NCI-H1092 (cell line): ENCODE data around the gene CYP2U1.
A peak's percentile ranks its signal among the peaks of the same experiment; 100 is the strongest.
"Not testable (repeated sequence)": the region's sequence is repeated elsewhere in the genome, so short reads cannot be mapped to it uniquely, and the experiment has no call there.

ENCODE experiments used
- DNase-seq: peaks from one replicate; lab custom pipeline; 2025; lab: John Stamatoyannopoulos, UW

Gene CYP2U1

DNA sequence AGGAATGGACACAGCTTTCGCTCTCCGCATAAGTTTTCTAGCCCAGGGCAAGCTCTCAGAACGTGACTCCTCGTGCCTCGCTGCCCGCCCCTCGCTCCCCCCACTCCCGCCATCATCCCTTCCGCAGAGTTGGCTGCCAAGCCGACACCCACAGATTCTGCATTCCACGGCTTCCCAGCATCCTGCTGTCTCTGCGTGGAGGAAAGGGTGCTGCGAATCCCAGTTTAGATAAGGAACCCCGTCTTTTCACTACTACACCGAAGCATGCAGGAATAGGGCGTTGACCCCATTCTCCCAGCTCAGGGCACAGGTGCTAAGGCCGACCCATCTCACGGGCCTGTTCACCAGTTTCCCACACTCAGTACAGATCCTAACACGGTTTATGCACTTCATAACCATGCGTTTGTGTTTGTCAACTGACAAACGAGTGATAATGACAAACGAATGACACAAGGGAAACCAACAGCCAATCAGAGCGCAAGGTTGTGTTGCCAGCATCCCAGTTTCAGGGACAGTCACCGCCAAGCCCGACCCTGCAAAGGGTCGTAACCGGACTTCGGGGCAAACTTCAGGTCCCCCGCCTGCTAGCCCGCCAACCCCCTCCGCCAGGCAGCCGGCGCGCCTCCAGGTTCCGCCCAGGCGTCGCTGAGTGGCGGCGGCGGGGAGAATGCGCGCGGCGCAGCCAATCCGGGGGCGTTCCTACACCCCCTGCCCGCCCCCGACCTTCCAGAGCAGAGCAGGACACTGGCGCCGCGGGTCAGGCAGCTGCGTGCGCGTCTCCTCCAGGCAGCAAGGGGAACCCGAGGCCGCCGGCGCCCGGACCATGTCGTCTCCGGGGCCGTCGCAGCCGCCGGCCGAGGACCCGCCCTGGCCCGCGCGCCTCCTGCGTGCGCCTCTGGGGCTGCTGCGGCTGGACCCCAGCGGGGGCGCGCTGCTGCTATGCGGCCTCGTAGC, at the start of gene CYP2U1:
TSS of gene CYP2U1 (plus strand) at position 729 of the 954 bp plus-strand sequence. CDS start at position 824, 95 bp downstream.
- peak; percentile 68 for DNase-seq

DNA sequence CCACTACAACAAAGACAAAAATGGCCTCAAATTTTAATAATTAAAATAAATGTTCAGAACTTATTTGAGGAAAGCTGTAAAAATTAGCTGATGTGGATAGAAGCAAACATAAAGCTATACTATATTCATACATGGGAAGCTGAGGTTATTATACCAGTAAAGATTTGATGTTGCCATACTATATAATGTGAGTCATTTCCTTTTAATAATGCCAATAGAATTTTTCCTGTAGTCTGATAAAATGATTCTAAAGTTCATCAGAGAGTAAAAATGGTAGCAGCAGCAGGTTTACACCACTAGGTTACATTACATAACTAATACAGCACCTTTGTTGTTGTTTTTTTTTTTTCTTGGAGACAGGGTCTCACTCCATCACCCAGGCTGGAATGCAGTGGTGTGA, 45.5 kb upstream of the CYP2U1 start:
- DNase-seq: no peak

DNA sequence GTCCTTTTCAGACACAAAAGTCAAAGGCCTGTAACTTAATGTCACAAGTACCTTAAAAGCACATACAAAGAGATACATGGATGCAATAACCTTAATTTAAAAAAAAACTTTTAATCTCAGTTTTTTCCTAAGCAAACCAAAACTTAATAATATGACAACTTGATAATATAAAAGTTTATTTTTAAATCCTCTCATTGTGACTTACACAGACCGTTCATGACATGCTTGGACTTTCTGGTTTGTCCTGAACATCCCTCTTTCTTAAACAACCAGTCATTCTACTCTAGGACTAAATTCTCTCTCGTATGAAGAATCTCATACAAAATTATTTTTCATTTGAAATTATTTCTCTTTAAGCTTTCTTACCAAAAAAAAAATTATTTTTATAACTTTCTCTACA, 43.1 kb upstream of the CYP2U1 start:
- no peak for DNase-seq

DNA sequence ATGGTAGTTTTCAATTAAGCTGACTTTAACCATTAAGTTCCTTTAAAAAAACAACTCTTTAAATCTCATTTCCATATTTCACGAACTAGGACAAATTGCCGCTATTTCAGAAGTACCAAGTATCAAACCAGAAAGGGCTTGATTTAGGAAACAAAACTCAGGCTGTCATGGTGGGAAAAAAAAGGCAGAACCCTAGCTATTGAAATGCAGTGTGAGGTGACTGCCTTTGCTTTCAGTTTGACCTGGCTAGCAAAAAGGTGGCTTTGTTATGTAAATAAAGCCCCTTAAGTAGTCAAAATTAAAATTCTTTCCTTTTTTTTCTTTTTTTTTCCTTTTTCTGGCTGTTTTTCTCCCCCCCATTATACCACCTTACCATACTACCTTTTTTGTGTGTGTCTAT, 40.6 kb upstream of the CYP2U1 start:
- no peak for DNase-seq

DNA sequence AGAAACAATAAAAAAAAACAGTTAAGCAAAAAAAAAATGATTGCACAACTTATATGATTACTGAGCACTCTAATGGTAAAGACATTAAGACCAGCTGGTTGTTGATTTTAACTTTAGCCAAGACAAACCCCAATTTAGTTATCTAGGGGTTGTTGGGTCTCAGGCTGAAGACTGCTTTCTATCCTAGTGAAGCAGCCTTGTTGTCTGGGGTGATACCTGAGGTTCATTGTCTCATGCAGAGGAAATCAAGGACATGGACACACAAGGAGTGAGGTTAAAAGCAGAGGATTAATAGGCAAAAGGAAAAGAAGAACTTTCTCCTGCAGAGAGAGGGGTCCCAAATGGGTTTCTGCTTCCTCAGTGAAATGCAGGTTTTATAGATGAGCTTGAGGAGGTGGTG, 40.0 kb upstream of the CYP2U1 start:
- no peak for DNase-seq

DNA sequence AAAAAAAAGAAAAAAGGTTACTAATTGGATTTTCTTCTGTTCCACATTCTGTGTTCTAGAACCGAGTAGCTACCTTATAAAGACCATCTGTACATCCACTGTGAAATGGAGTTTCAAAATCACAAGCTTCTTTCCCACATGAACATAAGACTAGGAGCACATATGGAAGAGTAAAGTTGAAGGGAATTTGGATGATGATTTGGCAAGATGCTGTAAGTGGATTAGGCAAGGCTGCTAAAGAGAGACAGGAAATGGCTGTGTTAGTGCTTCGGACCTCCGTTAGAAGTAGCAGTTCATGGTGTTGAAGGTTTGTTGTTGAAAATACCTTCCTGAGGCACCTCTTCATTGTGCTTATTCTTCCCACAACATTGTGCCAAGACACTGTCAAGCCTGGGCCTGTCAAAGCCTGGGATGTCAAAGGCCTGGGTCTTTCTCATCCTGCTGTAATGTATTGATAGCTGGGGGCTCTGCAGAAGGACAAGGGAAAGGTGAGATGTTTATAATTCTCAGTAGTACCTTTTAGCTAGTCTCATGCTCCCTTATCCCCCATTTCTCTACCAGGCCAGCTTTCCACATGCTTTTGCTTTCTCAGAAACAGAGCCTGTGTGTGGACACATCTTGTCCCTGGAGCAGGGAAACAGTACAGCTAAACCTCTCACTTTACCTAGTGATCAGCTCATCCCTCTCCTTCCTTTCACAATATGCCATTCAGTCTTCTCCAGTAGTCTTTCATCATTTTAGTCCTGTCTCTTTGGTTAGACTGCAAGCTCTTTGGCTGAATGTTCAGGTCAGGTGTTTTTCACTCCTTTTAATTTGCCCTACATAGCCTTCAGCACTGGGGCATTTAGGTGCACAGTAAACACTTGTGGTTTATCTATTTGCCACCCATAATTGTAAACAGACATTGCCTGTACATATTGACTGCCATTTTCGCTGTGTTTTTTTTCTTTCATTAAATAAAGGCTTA, 37.9 kb upstream of the CYP2U1 start:
- no peak for DNase-seq

DNA sequence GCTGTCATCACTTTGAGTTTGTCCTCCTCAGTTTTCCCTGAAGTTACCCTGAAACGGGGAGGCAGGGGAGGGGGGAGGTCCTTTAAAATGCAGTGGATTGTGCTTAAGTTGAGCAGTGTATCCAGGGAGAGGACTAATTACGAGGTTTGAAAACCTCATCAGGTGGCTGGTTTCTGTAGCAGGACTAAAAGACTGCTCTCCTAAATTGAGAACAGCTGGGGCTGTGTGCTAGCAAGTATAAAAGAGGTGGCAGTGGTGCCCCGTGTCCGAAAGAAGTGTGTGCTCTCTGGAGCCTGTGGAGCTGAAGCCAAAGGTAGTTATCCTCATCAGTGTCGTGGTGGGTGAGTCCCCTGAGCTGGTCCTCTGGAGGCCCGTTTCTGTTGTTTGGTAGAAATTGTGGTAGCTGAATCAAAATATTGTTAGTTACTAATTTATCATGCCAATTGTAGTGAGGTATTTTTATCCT, 37.2 kb upstream of the CYP2U1 start:
- no peak for DNase-seq

DNA sequence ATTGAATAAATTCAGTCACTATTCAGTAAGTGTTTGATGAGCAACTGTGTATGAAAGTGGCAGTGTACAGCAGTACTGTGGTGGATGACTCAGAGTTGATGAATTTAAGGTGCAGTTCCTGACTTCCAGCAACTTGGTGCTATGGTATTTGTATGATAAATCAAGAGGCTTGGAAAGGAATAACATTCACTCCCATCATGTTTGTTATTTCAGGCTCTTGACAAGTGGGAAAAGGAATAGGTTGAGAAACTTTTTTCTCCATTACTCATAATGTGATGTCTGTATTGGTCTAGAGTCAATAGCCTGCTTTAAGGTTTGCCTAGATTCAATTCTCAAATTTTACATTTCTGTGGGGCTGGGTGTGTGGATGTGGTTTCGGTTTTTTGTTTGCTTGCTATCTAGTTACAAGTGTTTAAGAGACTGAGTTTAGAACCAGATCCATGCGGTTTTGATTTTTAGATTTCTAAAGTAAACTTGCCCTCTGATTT, 35.1 kb upstream of the CYP2U1 start:
- no peak for DNase-seq

DNA sequence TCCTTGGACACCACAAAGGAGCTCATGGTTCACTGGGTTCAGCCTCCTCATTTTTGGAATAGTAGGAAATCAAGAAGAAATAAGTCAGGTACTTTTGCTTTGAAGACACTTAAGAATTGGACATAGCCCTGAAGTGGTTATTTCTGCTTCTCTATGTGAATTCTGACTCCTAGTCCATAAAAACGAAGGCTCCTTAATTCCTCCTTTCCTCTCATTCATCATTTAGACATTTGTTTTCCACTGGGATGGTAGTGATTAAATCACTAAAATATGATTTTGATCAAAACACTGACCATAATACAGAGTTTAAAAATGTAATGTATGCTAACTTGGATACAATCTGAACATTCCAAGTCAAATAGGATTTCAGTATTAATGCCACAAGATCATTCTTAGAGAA, 34.7 kb upstream of the CYP2U1 start:
- no peak for DNase-seq

DNA sequence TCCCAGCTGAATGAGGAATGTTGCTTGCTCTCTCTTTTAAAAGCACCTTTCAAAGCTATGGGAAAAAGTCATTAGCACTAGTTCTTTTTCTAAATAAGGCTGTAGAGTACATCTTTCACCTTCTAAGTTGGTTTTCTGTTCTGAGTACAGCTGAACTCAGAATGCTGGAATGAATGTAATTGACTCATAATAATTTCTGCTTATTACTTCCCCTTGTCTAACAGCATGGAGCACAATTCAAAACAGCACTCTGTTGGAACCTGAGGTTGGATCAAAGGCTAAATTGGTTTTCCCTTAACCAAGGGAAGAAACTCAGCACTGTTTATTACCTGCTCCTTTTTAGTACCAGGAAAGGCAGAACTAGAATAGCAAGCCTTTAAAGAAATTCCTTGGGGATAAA, 33.5 kb upstream of the CYP2U1 start:
- DNase-seq: no peak

DNA sequence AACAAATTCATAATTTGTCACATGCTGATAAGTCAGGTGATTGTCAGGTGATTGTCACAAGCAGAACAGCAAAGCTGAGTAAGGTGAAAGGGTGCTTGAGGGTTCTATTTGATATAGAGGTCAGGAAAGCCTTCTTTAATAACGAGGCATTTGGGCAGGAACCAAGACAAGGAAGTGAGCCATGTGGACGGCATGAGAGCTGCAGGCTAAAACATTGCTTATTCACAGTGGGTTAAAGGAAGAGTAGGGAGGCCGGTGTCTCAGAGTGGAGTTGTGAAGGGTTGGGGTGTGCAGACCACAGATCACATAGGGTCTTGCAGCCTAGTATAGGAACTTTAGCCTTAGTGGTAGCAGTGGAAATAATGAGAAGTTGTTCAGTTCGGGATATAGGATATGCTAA, 31.3 kb upstream of the CYP2U1 start:
- DNase-seq: no peak

DNA sequence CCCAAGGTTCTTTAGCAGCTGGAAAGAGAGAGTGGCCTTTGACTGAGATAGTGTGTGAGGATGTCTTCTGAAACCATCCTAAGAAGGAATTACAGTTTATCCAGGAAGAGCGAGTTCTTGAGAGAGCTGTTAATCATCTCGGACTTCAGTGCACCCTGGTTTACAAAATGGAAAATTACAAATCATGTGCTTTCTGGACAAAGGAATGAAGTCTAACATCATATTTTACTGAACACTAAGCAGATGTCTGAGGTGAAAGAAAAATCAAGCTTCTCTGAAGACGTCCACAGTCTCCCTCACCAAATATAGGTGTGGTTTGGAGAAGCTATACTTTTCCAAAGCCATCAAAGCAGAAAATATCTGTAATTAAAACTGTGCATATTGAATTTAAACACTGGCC, 30.8 kb upstream of the CYP2U1 start:
- no peak for DNase-seq

DNA sequence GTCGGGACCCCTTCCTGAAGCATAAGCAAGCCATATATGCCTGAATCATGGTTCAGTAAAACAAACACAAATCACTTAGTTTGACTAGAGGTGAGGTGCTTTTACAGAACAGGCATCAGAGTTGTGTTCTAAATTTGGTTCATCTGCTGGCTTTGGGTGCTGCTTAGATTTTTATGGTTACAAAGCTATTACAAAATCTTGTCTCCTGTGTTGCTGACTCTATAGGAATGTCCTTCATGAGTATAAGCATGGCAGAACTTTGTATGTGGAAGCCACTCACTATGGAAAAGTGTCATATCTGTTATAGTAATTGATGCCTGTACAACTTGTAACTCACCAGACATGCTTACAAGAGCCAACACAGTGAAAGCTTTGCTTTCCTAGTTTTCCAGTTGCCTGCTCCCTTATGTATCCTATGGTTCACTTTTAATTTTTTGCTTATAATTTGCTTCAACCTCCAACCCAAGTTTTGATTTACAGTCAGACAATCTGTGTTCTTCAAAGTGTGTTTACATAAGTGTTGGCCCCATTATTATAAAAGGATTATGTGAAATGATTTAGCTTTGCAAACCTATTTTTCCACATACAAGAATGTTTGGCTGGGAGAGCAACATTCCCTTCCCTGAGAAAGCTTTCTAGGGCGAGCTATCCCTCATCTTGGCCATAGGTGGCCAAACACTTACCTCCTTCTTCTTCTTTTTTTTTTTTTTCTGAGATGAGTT, 30.0 kb upstream of the CYP2U1 start:
- DNase-seq: no peak

DNA sequence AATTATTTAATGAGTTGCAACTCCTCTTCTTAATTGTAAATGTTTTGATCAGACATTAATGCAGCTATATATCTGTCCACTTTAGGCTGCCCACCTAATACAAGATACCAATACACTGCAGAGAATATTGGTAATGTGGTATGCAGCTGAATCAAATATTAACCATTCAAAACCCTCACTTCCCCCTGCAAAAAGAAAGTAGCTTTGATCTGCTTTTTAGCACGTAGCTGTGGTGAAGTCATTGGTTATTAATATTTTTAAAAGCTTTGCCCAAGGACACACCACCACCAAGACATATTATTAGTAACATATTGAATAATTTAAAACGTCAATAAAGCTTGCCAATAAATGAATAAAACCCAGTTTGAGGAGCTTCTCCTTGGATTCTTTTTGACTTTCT, 28.6 kb upstream of the CYP2U1 start:
- DNase-seq: no peak

DNA sequence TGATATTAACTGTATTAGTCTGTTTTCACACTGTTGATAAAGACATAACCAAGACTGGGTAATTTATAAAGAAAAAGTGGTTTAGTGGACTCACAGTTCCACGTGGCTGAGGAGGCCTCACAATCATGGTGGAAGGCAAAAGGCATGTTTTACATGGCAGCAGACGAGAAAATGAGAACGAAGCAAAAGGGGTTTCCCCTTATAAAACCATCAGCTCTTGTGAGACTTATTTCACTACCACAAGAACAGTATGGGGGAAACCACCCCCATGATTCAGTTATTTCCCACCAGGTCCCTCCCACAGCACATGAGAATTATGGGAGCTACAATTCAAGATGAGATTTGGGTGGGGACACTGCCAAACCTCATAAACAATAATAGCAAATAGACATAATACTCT, 26.3 kb upstream of the CYP2U1 start:
- not testable (repeated sequence) for DNase-seq

DNA sequence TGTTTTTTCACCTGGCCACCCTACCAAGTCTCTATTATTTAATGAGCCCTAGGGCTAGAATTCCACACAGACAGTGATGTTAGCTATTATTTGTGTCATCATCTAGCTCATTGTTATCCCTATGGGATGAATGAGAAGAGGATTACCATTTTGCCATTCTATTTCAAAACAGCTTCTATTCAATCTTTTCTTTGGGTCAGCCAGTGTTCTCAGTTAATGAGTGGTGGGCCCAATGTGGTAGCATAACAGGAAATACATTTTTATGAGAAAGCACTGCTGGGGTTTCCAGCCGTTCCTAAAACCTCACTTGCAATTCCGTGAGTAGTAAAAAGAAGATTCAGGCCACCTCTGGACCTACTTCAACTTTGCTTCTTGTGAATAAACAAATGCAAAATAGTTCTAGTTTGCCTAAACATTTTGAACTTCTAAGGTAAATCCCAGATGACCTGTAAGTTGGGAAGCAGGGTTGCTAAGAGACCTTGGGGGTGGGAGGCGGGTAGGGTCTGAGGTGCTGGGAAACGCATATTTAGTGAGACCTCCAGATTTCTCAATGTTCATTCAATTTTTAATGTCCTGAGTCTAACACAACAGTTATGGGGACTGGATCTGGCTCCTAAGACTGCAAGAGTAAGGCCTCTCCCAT, 24.8 kb upstream of the CYP2U1 start:
- DNase-seq: no peak

DNA sequence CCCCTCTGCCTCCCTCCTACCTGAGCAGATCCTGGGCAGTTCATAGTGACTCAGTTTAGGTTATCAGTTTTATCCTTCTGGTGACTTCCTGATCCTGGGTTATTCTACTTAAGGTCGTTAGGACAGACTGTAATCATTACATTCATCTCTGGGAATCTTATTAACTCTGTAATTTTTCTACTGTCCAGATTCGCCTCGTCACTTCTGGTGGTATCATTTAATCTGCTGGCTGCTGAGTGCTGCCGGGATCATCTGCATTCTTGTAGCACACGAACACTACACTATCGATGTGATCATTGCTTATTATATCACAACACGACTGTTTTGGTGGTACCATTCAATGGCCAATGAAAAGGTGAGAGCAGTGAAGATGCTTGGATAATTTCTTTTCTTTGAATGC, 23.0 kb upstream of the CYP2U1 start:
- no peak for DNase-seq

DNA sequence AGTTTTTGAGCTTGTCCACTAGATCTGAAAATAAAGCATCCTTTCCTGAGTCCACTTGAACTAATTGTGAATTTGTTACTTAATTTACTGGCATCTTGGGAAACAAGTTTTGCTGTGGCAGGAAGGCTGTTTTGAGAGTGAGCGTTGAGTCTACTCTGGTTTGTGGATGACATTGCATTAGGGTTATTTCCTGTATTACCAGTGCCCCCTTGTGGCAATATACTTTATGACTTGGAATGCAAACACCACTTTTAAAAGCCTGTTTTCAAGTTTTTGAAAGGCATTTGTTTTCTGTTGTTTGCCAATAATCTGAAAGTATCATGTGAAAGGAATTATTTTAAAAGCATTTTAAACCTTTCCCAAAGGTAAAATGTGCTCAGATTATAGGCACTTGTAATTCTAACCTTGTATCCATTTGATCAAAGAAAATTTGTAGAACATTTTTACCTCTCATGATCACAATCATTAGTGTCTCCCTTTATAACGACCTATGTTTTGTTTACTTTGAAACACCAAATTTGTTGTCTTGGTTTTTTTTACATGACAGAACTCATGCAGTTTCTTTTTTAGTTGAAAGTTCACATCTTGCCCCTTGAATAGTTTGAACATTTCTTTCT, 18.0 kb upstream of the CYP2U1 start:
- peak; percentile 41 for DNase-seq

DNA sequence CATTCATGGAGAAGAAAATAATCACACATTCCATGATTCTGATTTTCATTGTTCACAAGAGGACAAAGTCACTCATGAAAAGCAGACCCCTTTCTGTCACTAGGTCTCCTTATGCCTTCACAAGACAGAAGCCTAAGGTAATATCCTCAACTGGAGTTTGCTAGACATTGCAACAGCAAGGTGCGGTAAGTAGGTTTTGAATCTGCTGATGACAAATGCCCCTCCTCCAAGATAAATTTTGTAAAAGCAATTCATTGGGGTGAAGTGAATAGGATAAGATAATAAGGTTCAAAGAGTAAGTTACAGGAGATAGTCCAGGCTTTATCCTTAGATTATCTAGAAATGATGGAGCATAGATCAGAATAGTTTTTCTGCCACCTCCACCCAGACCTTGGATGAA, 16.1 kb upstream of the CYP2U1 start:
- no peak for DNase-seq

DNA sequence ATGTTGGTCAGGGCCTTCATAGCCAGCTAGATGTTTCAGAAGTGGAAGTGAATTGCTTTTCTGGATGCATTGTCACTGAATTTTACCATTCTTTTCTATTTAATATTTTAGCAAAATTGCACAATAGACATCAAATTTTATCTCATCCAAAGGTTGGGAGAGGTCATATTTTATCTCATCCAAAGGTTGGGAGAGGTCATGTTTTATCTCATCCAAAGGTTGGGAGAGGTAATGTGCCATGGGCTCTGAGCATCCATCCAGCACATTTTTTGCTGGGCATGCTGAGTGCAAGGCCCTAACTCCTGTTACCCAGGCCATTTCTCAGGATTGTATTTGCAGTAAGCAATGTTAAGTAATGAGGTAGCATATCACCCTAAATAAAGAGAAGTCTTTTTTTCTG, 14.7 kb upstream of the CYP2U1 start:
- no peak for DNase-seq

DNA sequence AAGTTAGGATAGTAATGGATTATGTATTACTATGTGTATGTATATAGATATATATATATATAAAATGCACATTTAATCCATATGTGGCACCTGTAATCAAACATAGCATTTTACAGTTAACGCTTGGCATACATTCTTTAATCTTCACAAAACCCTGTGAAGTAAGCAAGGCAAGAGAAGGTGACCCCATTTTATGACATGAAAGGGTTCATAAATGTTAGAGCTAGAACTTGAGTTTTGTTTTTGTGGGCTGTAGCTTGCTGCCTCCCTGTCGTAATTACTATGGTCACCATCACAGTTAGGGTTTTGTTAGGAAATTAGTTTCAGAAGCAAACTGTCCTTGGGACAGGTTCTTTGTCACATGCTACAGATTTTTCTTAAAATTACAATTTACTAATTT, 13.8 kb upstream of the CYP2U1 start:
- DNase-seq: no peak
